NOMO-1 treated with DMSO at 0.1 percent for 48 hours (cell line): ENCODE results near the gene SUCLG2.
A peak's percentile ranks its signal among the peaks of the same experiment; 100 is the strongest.

ENCODE experiments used
- DNase-seq: peaks from one replicate; lab custom pipeline; 2025; ENCODE audit not compliant: unreplicated experiment; lab: John Stamatoyannopoulos, UW

Gene SUCLG2

DNA sequence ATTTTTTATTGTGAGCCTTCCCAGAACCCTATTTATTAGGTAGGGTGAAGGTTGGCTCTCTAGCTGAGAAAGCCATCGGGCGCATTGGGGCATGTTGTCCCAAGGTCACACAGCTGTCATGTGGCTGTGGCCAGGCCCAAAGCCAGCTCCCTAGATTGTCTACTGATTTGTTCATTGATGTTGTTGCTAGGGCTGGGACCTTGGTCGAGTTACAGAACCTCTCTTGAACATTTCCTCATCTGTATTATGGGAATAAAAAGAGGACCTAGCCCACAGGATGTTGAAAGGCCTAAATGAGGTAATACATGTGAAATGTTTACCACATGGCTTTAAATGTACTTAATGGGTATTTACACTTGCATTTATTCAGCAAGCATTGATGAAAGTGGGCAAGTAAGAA, 252.5 kb downstream of the SUCLG2 start:
- DNase-seq = no peak

- DNase-seq = no peak
Measured at GRCh38 chr3:67400476-67400875, 253.9 kb downstream of the SUCLG2 start.

DNA sequence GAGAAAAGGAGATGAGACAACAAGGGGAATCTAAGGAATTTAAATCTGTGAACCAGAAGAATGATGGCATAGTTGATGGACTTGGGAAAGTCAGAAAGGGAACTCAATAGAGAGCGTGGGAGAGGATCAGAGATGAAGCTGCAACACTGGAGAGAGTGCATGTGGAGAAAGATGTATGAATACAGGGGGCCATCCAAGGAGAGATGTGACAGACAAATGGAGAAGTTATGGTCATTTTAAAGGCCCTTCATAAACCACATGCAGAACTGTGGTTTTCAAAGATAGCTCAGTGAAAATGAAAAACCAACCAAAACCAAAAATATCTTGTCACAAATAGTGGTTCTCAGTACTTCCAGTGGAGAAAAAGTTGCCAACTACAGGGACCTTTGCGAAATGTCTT, 265.2 kb downstream of the SUCLG2 start:
- peak; percentile 75 for DNase-seq

DNA sequence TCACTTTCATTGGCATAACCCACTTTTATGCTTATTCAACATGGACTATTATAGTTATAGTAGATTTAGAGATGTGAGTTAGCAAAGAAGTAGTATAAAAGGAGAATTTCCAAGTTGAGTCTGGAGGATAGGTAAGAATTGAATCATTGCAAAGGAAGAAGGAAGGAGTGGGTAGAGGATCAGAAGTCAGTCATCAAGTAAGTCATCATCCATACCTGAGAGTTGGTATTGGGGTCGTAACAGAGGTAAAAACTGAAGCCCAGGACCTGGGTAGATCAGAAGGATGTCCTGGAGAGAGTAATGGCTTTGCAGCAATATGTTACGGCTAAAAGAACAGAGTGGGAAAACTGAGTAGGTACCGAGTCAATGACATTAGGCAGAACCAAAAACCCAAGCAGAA, 265.7 kb downstream of the SUCLG2 start:
- DNase-seq = no peak

DNA sequence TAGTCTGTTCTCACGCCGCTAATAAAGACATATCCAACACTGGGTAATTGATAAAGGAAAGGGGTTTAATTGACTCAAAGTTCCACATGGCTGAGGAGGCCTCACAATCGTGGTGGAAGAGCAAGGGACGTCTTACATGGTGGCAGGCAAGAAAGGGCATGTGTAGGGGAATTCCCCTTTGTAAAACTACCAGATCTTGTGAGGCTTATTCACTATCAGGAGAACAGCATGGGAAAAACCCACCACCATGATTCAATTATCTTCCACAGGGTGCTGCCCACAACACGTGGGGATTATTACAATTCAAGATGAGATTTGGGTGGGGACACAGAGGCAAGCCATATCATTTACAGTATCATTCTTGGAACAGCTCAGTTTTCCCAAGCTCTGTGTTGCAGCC, 268.0 kb downstream of the SUCLG2 start:
- no peak for DNase-seq

DNA sequence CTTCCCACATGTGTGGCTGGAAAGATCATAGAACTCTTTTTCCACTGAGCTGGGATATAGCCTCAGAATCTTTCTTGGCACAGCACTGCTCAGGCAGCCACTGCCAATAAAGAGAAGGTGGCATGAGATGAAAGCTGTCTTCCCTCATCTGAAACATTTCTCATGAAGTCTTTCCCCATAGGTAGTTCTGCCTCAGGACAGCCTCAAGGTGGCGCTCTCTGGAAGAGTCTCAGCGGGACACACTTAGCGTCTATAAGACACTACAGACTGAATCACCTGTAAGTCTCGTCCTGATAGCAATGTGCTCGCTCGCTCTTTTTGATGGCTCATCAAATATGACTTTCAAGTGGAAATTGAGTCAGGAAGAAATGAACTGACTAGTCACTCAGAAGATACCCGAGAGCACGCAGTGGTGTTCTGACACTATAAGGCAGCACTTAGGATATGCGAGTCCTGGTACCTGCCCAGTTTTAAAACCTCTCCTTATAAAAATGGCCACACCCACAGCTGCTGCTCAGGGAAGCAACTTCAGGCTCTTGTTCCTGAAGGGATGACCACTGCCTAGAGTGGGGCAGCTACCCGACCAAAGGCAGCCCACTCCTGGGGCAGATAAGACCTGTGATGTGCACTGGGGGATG, 269.5 kb downstream of the SUCLG2 start:
- DNase-seq = peak; percentile 34

GRCh38 chr3:67384016-67384415, 270.4 kb downstream of the SUCLG2 start:
- DNase-seq = no peak

DNA sequence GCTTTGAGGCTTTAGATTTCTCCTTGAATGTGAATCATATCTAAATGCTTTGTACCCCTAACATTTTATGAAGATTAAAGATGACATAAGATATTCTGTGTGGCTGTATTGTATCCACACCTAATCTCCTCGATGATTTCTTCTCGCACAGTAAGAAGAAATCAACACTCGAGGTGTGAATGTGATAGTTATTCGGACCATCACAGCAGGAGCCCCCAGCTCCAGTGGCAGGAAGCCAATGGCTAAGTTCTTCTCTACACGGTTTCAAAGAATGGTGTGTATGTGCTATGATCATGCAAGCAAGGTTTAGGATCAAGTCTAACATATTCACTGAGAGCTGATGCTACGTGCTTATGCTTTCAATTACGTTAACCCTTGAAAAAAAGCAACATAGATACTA, 271.0 kb downstream of the SUCLG2 start:
- no peak for DNase-seq

DNA sequence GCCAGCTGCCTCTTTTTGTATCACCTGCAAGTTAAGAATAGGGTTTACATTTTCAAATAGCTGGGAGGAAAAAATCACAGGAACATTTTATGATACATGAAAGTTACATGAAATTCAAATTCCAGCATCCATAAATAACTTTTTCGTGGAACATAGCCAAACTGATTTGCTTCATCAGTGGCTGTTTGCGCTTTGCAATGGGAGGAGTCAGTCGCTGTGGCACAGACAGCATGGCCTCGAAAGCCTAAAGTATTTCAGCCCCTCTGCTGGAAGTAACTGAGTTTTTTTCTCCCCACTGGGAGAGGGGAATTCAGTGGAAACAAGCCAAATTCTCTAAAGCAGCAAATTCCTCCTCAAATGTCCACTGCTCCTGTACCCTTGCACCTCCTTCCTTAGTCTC, 271.9 kb downstream of the SUCLG2 start:
- no peak for DNase-seq

GRCh38 chr3:67381667-67382272, 272.6 kb downstream of the SUCLG2 start:
- peak; percentile 28 for DNase-seq

GRCh38 chr3:67380118-67380517, 274.3 kb downstream of the SUCLG2 start:
- DNase-seq = no peak

GRCh38 chr3:67377299-67377698, 277.1 kb downstream of the SUCLG2 start:
- DNase-seq = no peak

DNA sequence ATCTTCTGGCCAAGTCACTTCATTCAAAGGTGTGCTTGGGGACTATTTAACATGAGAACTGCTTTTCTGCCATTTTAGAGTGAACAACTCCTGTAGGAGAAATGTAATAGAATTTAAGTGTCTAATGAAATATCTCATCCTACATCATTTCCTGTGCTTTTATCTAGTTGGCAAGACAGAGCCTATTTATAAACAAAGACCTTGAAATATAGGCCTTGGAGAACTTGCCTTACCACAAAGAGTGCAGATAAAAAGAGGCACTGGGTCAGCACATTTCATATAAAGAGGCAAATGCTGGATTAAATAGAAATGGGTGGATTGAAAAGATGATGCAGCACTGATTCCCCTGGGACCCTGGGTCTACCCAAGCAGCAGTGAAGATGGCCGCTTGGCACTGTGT, 278.0 kb downstream of the SUCLG2 start:
- no peak for DNase-seq

DNA sequence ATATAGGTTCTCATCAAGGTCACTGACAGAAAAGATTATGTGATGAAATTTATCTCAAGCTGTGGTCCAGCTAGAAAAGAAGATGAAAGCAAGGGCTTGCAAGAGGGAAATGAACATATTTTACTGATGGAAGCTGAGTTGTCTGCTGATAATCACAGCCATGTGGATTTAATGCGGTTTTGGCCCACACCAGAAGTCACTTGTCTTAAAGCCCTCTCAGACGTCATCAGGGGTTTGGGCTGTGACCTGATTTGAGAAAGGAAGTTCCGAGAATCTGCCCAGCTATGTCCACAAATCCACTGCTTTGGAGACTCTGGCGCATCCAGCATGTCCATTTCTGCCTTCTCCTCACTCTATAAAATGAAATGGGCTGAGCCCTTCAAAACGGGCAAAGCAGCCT, 278.4 kb downstream of the SUCLG2 start:
- no peak for DNase-seq

DNA sequence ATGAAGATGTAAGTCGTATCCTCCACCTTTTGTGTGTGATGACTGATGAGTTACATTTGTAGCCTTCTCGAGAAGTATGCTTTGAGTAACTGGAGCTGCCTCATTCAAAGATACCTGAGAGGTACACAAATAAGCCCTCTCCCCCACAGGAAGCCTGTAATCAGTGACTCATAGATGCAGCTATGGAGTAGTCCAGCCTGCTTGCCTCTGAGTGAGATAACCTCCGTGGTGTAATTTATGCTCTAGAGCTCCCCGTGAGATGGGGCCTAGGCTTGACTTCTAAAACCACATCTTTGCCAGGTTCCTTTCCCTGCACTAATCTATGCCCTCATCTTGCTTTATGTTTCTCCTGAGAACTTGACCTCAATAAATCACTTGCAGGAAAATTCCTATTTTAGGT, 291.7 kb downstream of the SUCLG2 start:
- no peak for DNase-seq

GRCh38 chr3:67361770-67362169, 292.6 kb downstream of the SUCLG2 start:
- no peak for DNase-seq

- DNase-seq = no peak
Measured at GRCh38 chr3:67361323-67361722, 293.1 kb downstream of the SUCLG2 start.

- DNase-seq = no peak
Measured at GRCh38 chr3:67357610-67358458, 296.6 kb downstream of the SUCLG2 start.

DNA sequence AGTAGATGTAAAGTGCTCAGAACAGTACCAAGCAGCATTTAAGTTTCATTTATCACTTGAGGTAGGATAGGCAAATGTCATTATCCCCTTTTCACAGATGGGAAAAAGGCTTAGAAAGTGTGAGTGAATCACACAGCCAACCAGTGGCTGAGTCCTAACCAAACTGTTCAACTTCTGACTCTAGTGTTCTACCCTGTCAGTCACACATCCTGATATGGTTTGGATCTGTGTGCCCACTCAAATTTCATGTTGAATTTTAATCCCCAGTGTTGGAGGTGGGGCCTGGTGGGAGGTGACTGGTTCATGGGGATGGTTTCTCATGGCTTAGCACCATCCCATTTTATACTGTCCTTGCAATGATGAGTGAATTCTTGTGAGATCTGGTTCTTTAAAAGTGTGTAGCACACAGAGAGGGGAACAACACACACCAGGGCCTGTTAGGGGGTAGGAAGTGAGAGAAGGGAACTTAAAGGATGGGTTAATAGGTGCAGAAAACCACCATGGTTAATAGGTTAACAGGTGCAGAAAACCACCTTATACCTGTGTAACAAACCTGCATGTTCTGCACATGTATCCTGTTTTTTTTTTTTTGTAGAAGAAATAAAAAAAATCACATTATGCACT, 304.7 kb downstream of the SUCLG2 start:
- DNase-seq = no peak

GRCh38 chr3:67346081-67346480, 308.3 kb downstream of the SUCLG2 start:
- no peak for DNase-seq

GRCh38 chr3:67335813-67336212, 318.6 kb downstream of the SUCLG2 start:
- no peak for DNase-seq

DNA sequence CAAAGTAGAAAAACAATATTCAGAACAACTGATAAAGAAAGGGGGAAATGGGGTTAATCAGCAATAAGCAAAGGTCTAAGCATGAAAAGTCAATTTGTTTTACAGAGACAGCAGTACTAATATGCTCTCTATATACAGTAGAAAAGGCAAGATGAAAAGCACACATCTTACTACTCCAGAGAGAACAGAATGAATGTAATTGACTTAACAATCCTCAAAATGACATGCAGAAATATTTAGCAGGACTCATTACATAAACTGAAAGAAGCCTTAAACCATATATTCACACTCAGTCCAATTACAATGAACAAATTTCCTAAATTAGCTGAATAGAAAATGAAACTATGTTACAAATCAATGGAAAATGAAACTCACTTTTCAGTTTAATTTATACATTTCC, 319.8 kb downstream of the SUCLG2 start:
- no peak for DNase-seq
